Adrenal gland (tissue), 12 donors: ENCODE measurements around the gene UCK1. TPM values are rescaled to one million over a fixed set of nuclear protein-coding genes. Genes with fewer than 3 reads are reported as not detected.

ENCODE experiments used
- DNase-seq, 7 donors: peaks; one replicate each; pipeline ENCODE4 v3.0.0-alpha.2; 2019 to 2020
- H3K27ac ChIP-seq, 5 donors: fragments of 200-600 bp; sonication (generic) in 4 of 5; 1 replicate in 3 of 5; 2 replicates in 2 of 5; pipeline versions ENCODE4 v1.5.1 to v1.8.0; 2016 to 2020; ENCODE audit warnings: mild to moderate bottlenecking in 1 of 5
- H3K27me3 ChIP-seq: fragments of 200-600 bp; 2 replicates; pipeline ENCODE4 v1.8.0; 2021
- H3K36me3 ChIP-seq, 2 donors: fragments of 200-600 bp; replicated peaks in 1 of 2; 1 replicate in 1 of 2; 2 replicates in 1 of 2; pipeline versions ENCODE4 v1.5.1 to v1.8.0; 2018 to 2022
- H3K4me1 ChIP-seq, 2 donors: fragments of 200-600 bp; replicated peaks in 1 of 2; 1 replicate in 1 of 2; 2 replicates in 1 of 2; pipeline versions ENCODE4 v1.5.1 to v1.8.0; 2018 to 2021
- H3K4me3 ChIP-seq, 4 donors: fragments of 200-600 bp; sonication (generic) in 3 of 4; one replicate each; pipeline ENCODE4 v1.5.1; 2016 to 2018
- H3K9me3 ChIP-seq, 3 donors: fragments of 200-600 bp; sonication (generic) in 1 of 3; replicated peaks in 1 of 3; 1 replicate in 2 of 3; 2 replicates in 1 of 3; pipeline versions ENCODE4 v1.5.1 to v1.8.0; 2016 to 2021
- CTCF ChIP-seq, 6 experiments: fragments of 450-650 bp in 4 of 6; fragments of 200-600 bp in 2 of 6; sonication (generic) in 1 of 6; IDR thresholded peaks; 1 replicate in 5 of 6; 2 replicates in 1 of 6; pipeline versions ENCODE4 v1.5.1 to v1.8.0; 2016 to 2021; ENCODE audit warnings: antibody characterized with exemption in 6 of 6, mild to moderate bottlenecking in 2 of 6, moderate library complexity in 1 of 6
- POLR2A ChIP-seq, 2 donors: fragments of 450-650 bp; IDR thresholded peaks; one replicate each; pipeline ENCODE4 v1.6.1; 2017; ENCODE audit warnings: antibody characterized with exemption in 2 of 2, mild to moderate bottlenecking in 2 of 2, moderate library complexity in 1 of 2
- WGBS, 4 donors: extraction: QIAGEN DNeasy Blood & Tissue Kit in 2 of 4; methylation state at CpG; one replicate each; pipeline versions ENCODE4 v1.1.5 to v1.1.7; 2013 to 2017; 5-methylcytosine and 5-hydroxymethylcytosine counted together
- intact Hi-C, 2 donors: fragments of 100-400 bp; cut with DNase I; formaldehyde crosslinking; loops; one replicate each; pipeline versions ENCODE4 v1.14.1 to v1.15.0; 2022 to 2023
- polyA plus RNA-seq, 3 donors: library from polyadenylated mRNA; stranded (reverse); fragments of 200-250 nt in 2 of 3; fragments of 350-450 nt in 1 of 3; fragmentation: Illumina TruSeq in 1 of 3; extraction: RNeasy Lipid Tissue Mini Kit (QIAGEN cat#74804) in 1 of 3; gene quantifications; one replicate each; pipeline ENCODE4 v1.2.3, GENCODE V29; 2013 to 2014
- total RNA-seq, 9 donors: library from RNA; depleted of rRNA in 4 of 9; stranded (reverse); fragments of >200 nt in 4 of 9; fragments of 120-200 nt in 1 of 9; fragmentation: NEBNext Ultra II Directional in 1 of 9; extraction: Animal tissue kit (Norgen Biotek cat#: 25700) in 1 of 9; gene quantifications; one replicate each; pipeline versions ENCODE4 v1.1.0 to v1.2.4, GENCODE V29; 2013 to 2023
- donor health status: healthy with polysubstance abuse.
- donor health status: Bipolar disorder and iron deficiency.
- donor health status: DM: yes; HTN: yes; CAD: no.
- donor health status: DM: no; HTN: no; CAD: no.
- donor health status: DM: no; HTN: no; CAD: no.
- donor health status: DM: yes; HTN: yes; CAD: no.

Gene UCK1
- total and polyA plus RNA-seq, 12 donors: 17.9 to 97.0 (median 34.7) TPM

GRCh38 chr9:131487621-131488031 is 43.4 kb downstream of the UCK1 start:
- no peaks in the 10 kb centered on the region for H3K27me3 ChIP-seq
- no peak for TF ChIP-seq POLR2A (IDR thresholded peaks at IDR 0.05)
- no peak for TF ChIP-seq CTCF (IDR thresholded peaks at IDR 0.05)
- no peaks in the 10 kb centered on the region for H3K9me3 ChIP-seq
- intact Hi-C loops: loop anchor here in 1 of 2 donors (10.0 kb wide), 1 partner anchor 103 kb away; no protein-coding TSS in a partner anchor
- DNase-seq: no peak
- 82 to 84% (median 84%) methylated on average over 14 of the region's 14 CpGs for WGBS, 4 donors
- no peak overlapping the region for H3K27ac ChIP-seq
- no peak overlapping the region for H3K4me3 ChIP-seq
- H3K4me1 ChIP-seq: no peaks in the 10 kb centered on the region
- peaks cover 0 to 100% of the 10 kb centered on the region in 2 donors for H3K36me3 ChIP-seq

GRCh38 chr9:131487001-131487400 is 44.1 kb downstream of the UCK1 start:
- Histone ChIP-seq H3K9me3 (no peaks in the 10 kb centered on the region), H3K36me3 (peaks cover 0 to 100% of the 10 kb centered on the region in 2 donors), H3K27me3 (no peaks in the 10 kb centered on the region), H3K27ac (no peak overlapping the region), H3K4me1 (no peaks in the 10 kb centered on the region), H3K4me3 (no peak overlapping the region)
- 69 to 87% (median 86%) methylated on average over 8 to 9 of the region's 9 CpGs for WGBS, 4 donors
- TF ChIP-seq CTCF (IDR thresholded peaks at IDR 0.05) (no peak), POLR2A (IDR thresholded peaks at IDR 0.05) (no peak)
- intact Hi-C loops: loop anchor here in 1 of 2 donors (10.0 kb wide), 1 partner anchor 102 kb away; no protein-coding TSS in a partner anchor
- DNase-seq: no peak

- H3K27me3 ChIP-seq: no peaks in the 10 kb centered on the region
- no peak overlapping the region for H3K27ac ChIP-seq
- intact Hi-C loops: loop anchor here in 1 of 2 donors (10.0 kb wide), 1 partner anchor 101 kb away; no protein-coding TSS in a partner anchor
- no peak for DNase-seq
- H3K36me3 ChIP-seq: peaks cover 0 to 100% of the 10 kb centered on the region in 2 donors
- H3K9me3 ChIP-seq: no peaks in the 10 kb centered on the region
- TF ChIP-seq CTCF (IDR thresholded peaks at IDR 0.05) (no peak), POLR2A (IDR thresholded peaks at IDR 0.05) (no peak)
- no peaks in the 10 kb centered on the region for H3K4me1 ChIP-seq
- 87 to 91% (median 87%) methylated on average over 13 to 19 of the region's 19 CpGs for WGBS, 4 donors
- no peak overlapping the region for H3K4me3 ChIP-seq
These were observed 45.2 kb downstream of the UCK1 start for GRCh38 chr9:131485728-131486422.

- Histone ChIP-seq H3K4me1 (no peaks in the 10 kb centered on the region), H3K9me3 (no peaks in the 10 kb centered on the region), H3K27me3 (no peaks in the 10 kb centered on the region), H3K4me3 (no peak overlapping the region), H3K27ac (no peak overlapping the region), H3K36me3 (peaks cover 0 to 100% of the 10 kb centered on the region in 2 donors)
- WGBS, 4 donors: 84 to 92% (median 87%) methylated on average over 9 to 12 of the region's 12 CpGs
- intact Hi-C loops: loop anchor here in 1 of 2 donors (10.0 kb wide), 1 partner anchor 100 kb away; no protein-coding TSS in a partner anchor
- no peak for DNase-seq
- TF ChIP-seq CTCF (IDR thresholded peaks at IDR 0.05) (no peak), POLR2A (IDR thresholded peaks at IDR 0.05) (no peak)
These were observed 45.9 kb downstream of the UCK1 start for GRCh38 chr9:131485206-131485605.
